GM12874 (cell line): ENCODE data around the gene WNT3A.

Experiments
- TF ChIP-seq, protein P1 (sequence below): IDR thresholded peaks from 2 replicates; pipeline ENCODE4 v1.5.1; 2011; ENCODE audit warnings: low read depth, mild to moderate bottlenecking, control low read depth, low read length, moderate library complexity; ENCODE audit not compliant: insufficient read depth

The WNT3A gene

DNA sequence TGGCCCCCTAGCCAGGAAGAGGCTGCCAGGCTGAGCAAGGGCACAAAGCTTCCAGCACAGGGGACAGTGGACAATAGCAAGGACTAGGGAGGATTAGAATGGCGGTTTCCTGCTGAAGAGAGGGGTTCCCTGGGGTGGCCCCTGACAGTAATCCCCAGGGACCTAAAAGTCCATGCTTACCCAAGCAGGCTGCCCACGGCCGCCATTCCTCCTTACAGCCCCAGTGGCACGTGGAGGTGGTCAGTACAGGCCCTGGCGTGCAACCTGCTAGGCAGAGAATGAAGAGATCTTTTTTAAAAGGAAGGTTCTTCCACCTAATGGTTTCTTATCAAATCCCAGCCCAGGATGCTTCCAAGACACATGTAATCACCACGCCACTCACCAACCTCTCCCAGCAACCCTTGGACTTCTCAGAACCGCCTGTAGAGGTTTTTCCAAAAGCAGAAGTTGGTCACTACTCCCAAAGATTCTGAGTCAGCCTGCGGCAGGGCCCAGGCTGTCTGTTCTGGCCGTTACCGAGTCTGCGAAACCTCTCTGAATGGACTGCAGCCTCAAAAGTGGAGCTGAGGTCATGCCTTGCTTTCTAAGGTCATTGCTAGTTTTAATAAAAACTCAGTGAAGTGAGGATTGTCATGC lies 101.4 kb downstream of the WNT3A start:
- TF ChIP-seq, protein P1, sequence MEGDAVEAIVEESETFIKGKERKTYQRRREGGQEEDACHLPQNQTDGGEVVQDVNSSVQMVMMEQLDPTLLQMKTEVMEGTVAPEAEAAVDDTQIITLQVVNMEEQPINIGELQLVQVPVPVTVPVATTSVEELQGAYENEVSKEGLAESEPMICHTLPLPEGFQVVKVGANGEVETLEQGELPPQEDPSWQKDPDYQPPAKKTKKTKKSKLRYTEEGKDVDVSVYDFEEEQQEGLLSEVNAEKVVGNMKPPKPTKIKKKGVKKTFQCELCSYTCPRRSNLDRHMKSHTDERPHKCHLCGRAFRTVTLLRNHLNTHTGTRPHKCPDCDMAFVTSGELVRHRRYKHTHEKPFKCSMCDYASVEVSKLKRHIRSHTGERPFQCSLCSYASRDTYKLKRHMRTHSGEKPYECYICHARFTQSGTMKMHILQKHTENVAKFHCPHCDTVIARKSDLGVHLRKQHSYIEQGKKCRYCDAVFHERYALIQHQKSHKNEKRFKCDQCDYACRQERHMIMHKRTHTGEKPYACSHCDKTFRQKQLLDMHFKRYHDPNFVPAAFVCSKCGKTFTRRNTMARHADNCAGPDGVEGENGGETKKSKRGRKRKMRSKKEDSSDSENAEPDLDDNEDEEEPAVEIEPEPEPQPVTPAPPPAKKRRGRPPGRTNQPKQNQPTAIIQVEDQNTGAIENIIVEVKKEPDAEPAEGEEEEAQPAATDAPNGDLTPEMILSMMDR = no peak

DNA sequence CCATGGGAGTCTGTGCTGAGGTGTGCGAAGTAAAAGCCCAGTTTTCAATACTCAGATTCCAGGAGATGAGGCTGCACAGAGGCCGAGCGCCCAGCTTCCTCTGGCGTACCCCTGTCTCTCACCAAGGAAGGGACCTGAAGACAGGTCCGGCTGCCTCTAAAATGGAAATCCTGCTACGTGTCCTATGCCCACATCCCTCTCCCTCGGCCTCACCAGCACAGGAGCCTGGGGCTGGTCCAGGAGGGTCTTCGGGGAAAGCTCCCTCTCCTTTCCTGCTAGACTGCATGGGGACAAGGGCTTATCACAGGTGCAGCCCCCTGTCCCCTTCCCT lies 101.9 kb downstream of the WNT3A start:
- TF ChIP-seq, protein P1 = no peak

DNA sequence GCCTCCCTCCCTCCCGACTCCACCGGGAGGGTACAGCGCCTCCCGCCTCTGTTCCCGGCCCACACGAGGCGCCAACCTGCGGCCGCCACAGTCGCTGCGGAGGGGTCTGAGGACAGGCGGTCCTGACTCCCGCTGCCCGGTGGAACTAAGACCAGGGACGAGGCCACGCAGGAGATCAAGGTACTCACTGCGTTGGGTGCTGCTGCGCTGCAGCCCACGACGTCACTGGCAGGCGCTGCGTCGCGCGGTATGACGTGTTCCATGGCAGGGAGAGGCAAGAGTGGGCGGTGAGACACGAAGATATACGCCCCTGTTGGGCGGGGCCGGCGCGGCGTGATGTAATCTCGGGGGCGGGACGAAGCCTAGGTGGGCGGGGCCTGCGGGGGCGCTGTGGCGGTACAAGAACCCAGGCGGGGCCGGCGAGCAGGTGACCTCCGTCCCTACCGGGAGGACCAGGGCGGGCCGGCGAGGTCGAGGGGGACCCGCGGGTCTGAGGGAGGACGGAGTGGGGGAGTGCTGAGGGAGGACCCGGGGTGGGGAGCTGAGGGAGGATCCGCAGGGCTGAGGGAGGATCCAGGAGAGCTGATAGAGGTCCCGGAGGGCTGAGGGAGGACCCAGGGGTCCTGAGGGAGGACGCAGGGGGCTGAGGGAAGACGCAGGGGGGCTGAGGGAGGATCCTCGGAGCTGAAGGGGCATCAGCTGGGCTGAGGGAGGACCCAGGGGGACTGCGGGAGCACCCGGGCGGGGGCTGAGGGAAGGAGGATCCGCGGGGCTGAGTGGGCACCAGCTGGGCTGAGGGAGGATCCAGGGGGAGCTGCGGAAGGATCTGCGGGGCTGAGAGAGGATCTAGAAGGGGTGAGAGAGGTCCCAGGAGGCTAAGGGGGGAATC lies 102.5 kb downstream of the WNT3A start, which contains the start of gene MRPL55:
Gene MRPL55 (minus strand): TSS at position 227 of the 889 bp plus-strand sequence. CDS start 1,039 bp downstream, outside the sequence.
- TF ChIP-seq, protein P1 = no peak

DNA sequence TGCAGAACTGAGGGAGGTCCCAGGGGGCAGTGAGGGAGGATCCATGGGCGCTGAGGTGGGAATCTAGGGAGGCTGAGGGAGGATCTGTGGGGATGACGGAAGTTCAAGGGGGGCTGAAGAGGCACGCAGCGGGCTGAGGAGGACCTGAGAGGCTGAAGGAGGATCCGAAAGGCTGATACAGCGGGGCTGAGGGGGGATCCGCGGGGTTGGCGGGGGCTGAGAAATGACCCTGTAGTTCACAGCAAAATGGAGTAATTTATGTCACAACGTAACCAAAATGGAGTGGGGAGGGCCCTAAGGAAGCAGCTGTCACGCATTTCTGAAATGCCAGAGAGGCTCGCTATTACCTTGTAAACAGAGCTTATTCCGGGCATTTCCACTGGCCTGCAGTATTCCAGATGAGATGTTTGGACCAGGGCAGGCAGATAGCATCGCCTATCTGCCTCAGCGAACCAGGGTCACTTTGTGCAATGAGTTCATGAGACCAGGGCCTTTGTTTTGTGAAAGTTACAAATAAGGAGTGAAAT lies 103.2 kb downstream of the WNT3A start:
- TF ChIP-seq, protein P1 = no peak

DNA sequence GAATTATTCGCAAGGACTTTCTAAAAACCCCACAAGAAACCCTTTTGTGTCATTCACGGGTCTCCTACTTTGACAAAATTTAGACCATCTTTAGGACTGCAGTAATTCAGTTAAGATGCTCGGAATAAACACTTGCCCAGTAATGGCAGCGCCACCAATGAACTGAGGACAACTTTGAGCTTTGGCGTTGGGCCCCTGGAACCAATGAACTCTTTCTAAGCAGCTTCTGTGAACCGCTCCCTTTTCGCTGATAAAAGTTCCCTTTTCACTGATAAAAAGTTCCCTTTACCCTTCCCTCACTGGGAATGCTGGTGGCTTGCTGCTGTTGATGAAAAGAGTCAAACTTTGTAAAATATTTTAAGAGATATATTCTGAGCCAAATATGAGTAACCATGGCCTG lies 103.8 kb downstream of the WNT3A start:
- TF ChIP-seq, protein P1 = no peak
